Neural progenitor cell (in vitro differentiated cells): ENCODE measurements around the gene DNAJB5.

Experiments used
- EZH2 ChIP-seq: fragments of 200-600 bp; sonication (generic); IDR thresholded peaks from 2 replicates; pipeline ENCODE4 v1.6.1; 2017; ENCODE audit warnings: antibody characterized with exemption, mild to moderate bottlenecking, moderate library complexity
- EZH2phosphoT487 ChIP-seq: fragments of 200-600 bp; sonication (generic); IDR thresholded peaks from 2 replicates; pipeline ENCODE4 v1.6.1; 2017; ENCODE audit warnings: antibody characterized with exemption
- TF ChIP-seq, protein P1 (sequence below): fragments of 200-600 bp; sonication (generic); IDR thresholded peaks from 2 replicates; pipeline ENCODE4 v1.5.1; 2017; ENCODE audit warnings: antibody characterized with exemption, mild to moderate bottlenecking

DNA sequence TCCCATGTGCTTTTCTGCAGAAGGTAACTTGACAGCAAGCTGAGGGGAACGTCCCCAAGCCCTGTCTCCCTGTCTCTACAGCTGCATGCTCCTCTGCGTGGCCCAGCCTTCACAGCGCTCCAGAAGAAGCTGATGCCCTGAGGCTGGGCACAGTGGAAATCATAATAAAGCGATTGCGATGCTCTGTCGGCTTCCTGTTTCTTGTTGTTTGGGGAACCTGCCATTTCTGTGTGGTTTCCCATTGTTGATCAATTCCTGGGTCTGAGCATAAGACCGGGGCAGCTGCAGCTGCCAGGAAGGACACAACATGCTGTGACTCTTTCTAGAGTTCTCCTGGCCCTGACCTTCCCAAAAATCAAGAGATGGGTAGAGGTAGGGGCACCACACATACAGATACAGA lies 7.2 kb upstream of the DNAJB5 start:
- TF ChIP-seq, protein P1, sequence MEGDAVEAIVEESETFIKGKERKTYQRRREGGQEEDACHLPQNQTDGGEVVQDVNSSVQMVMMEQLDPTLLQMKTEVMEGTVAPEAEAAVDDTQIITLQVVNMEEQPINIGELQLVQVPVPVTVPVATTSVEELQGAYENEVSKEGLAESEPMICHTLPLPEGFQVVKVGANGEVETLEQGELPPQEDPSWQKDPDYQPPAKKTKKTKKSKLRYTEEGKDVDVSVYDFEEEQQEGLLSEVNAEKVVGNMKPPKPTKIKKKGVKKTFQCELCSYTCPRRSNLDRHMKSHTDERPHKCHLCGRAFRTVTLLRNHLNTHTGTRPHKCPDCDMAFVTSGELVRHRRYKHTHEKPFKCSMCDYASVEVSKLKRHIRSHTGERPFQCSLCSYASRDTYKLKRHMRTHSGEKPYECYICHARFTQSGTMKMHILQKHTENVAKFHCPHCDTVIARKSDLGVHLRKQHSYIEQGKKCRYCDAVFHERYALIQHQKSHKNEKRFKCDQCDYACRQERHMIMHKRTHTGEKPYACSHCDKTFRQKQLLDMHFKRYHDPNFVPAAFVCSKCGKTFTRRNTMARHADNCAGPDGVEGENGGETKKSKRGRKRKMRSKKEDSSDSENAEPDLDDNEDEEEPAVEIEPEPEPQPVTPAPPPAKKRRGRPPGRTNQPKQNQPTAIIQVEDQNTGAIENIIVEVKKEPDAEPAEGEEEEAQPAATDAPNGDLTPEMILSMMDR = no peak
- TF ChIP-seq EZH2 (no peak), EZH2phosphoT487 (no peak)
